ENCODE measurements around the gene TNFRSF9.

The TNFRSF9 gene

DNA sequence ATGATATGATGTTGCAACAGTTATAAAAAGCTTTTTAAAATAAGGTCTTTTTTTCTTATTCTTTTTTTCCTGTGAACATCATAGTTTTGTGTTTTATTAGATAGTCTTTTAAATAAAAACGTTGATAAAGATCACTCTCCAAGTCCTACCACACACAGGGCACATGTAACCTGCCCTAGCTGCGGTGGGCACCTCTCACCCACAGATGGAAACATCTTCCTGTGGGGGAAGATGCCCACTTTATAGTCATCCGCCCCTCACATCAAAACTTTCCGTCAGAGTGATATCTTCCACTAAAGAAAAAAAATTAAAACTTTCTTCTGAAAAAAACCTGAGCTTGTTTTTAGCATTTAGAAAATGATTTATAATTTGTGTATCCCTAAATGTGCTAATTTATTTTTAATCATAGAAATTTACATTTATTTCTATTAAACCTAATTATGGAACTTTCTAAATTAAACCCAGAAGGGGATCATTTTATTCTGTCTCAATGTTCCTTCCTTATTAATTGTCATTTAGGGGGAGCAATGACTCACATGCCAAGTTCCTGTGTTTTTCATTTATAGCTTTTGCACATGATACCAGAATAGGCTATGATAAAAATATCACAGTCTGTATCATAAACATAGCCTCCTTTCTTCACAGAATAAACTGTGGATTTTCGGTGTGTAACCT, 24.7 kb downstream of the TNFRSF9 start:
- no peak for DNase-seq

- DNase-seq: no peak
Measured at GRCh38 chr1:7912743-7913557, 27.7 kb downstream of the TNFRSF9 start.

DNA sequence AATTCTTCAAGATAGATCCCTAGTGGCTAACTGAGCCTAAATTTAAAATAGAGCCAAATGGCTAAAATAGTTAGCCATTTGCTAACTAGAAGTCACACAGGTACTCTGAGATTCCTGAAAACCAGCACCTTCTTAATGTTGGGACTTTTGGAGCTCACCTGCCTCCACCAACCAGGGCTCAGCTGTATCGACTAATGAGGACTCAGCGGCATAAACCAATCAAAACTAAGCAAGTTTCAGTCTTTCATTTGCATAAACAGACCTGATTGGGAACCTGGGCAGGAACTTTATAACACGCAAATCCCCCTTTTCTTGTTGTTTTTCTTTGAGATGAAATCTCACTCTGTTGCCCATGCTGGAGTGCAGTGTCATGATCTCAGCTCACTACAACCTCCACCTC, 28.5 kb downstream of the TNFRSF9 start:
- DNase-seq: no peak

GRCh38 chr1:7905262-7905661, 35.4 kb downstream of the TNFRSF9 start:
- DNase-seq: no peak

DNA sequence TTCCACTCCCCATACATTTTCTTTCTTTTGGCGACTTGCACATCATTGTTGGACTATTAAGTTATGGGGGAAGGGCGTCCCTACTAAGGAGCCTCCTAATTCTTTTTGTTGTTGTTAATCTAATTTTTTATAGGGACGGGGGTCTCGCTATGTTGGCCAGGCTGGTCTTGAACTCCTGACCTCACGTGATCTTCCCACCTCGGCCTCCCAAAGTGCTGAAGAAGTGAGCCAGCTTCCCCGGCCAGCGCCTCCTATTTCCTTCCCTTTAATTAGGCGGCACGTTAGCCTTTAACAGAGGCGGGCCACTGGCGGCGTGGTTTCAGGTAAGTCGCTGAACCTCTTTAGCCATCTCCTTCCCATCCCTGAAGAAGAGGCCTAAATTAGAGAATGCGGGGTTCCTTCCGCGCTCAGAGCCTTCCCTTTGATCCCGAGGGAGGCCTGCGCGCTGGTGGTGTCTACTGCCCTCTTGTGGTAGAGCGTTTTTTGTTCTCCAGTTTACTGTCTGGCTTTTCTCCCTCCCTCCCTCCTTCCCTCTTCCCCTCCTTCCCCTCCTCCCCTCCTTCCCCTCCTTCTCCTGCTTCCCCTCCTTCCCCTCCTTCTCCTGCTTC, 38.1 kb downstream of the TNFRSF9 start:
- peak; percentile 51 for DNase-seq

- no peak for DNase-seq
Measured at GRCh38 chr1:7899741-7900140, 40.9 kb downstream of the TNFRSF9 start.

DNA sequence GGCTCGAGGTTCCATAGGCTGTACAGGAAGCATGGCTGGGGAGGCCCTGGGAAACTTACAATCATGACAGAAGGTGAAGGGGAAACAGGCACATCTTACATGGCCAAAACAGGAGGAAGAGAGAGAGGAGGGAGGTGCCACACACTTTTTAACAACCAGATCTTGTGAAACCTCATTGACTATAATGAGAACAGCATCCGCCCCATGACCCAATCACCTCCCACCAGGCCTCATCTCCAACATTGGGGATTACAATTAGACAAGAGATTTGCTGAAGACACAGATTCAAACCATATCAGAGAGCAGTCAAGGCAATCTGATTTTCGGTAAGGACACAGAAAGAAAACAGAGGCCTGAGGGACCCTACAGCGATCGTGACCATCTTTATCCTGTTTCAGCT, 41.7 kb downstream of the TNFRSF9 start:
- DNase-seq: no peak

GRCh38 chr1:7896994-7897393, 43.6 kb downstream of the TNFRSF9 start:
- DNase-seq: no peak

- no peak for DNase-seq
Measured at GRCh38 chr1:7893529-7894180, 47.0 kb downstream of the TNFRSF9 start.

DNA sequence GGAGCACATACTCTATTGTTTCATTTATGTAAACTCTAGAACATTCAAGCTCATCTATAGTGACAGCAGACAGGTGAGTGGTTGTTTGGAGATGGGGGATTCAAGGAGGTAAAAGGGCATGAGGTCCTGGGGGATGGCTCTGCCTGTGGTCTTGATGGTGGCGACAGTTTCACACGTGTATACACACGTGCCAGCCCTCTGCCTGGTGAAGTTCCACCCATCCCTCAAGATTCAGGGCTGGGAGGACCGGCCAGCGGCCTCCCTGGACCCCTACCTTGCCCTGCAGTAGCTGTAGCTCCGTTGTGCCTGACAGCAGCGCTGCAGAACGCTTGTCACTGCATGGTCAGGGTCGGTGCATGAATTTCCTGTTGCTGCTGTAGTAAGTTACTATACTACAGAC, 48.8 kb downstream of the TNFRSF9 start:
- no peak for DNase-seq

GRCh38 chr1:7890853-7891252, 49.8 kb downstream of the TNFRSF9 start:
- DNase-seq: no peak

DNA sequence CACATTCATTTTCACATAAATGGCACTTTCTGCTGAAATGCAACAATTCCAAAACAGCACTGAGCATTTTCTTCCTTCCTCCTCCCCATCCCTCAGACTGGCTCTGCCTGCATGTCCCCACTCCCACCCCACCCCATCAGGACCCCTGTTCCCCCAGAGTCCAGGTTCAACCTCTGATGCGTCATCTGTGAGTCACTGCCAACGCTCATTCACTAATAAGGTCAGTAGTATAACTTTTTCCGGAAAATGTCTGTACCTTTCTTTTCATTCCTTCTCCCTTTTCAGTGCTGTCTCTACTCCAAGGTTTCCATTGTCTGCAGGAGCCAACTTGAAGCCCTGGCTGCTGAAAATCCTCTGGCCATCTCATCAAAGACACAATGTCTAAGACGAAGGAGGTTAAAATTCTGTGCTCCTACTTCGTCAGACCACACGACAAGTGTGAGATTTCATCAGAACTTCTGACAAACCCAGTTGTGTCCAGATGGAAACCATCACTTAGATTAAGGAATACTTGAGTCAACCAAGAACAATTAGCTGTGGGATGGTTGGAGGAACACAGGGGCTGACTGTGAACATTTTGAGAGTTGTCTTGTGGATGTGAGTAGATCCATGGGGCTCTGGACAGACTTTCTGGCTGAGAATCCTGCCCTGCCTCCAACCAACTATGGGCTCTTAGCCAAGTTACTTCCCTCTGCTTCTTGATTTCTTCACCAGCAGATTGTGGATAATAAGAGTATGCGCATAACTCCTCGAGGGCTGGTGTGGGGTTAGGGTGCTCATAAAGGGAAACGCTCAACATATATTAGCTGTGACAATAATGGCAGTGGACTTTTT, 52.2 kb downstream of the TNFRSF9 start:
- no peak for DNase-seq

DNA sequence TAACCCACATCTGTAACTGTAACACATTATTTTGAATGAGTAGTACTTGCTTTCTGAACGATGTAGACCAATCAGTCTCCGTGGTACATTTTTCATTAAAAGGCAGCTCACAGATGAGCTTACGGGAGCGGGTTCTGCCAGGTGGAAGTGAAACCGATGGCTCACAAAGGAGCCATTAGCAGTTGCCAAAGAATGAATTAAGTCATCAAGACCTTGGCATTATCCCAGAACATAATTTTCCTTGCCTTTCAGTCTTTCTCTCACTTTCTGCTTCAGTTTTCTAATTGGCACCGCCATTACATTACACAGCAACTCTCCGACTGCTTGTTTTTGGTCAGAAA, 54.3 kb downstream of the TNFRSF9 start:
- DNase-seq: no peak

DNA sequence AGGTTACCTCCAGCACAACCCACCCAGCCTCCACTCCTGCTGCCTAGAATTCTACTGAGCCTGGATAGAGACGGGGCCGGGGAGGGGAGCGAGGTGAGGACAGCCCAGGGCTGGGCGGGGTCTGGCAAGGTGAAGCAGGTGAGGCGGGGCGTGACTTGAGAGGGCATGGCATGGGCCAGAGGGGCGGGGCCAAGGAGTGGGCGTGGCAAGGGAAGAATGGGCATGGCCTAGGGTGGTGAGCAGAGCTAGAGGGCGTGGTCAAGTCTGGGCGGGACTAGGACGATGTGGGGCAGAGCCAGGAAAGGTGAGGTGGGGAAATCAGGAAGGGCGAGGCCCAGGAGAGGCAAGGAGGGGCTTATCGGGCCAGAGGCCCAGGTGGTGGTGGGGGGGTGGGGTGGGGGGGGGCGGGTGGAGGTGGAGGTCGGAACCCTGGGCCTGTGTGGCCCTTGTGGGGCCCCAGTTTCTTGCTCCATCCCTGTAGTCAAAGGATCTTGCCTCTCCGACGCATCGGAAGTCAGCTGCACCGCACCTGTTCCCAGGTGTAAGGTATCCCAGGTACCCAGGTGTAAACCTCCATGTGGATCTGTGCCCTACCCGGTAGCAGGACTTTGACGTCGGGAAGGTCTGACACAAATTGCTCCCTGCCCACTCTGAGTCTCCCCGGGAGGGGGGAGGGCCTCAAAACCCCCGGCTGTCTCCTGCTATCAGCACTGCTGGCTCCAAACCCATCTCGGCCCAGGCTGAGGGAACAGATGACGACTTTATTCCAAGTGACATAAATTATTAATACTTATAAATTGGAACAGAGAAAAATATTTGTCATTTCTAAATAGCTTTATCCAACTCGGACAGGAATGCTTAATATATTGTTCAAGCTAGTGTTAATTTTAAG, 54.9 kb downstream of the TNFRSF9 start:
- no peak for DNase-seq

DNA sequence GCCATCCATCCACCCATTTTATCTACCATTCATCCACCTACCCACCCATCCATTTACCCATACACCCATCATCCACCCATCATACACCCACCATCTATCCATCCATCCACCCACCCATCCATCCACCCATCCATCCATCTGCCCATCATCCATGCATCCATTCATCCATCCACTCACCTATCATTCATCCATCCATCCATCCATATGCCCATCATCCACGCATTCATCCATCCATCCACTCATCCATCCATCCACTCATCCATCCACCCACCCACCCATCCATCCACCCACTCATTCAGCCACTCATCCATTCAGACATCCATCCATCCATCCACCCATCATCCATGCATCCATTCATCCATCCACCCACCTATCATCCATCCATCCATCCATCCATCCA, 55.9 kb downstream of the TNFRSF9 start:
- no peak for DNase-seq

DNA sequence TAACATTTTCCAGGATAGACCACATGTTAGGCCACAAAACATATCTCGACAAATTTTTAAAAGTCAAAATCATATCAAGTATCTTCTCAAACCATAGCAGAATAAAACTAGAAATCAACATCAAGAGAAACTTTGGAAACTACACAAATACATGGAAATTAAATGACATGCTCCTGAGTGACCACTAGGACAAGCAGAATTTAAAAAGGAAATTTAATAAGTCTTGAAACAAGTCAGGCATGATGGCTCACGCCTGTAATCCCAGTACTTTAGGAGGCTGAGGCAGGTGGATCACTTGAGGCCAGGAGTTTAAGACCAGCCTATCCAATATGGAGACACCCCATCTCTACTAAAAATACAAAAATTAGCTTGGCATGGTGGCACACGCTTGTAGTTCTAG, 61.4 kb downstream of the TNFRSF9 start:
- DNase-seq: no peak

- DNase-seq: no peak
Measured at GRCh38 chr1:7878027-7878426, 62.6 kb downstream of the TNFRSF9 start.

DNA sequence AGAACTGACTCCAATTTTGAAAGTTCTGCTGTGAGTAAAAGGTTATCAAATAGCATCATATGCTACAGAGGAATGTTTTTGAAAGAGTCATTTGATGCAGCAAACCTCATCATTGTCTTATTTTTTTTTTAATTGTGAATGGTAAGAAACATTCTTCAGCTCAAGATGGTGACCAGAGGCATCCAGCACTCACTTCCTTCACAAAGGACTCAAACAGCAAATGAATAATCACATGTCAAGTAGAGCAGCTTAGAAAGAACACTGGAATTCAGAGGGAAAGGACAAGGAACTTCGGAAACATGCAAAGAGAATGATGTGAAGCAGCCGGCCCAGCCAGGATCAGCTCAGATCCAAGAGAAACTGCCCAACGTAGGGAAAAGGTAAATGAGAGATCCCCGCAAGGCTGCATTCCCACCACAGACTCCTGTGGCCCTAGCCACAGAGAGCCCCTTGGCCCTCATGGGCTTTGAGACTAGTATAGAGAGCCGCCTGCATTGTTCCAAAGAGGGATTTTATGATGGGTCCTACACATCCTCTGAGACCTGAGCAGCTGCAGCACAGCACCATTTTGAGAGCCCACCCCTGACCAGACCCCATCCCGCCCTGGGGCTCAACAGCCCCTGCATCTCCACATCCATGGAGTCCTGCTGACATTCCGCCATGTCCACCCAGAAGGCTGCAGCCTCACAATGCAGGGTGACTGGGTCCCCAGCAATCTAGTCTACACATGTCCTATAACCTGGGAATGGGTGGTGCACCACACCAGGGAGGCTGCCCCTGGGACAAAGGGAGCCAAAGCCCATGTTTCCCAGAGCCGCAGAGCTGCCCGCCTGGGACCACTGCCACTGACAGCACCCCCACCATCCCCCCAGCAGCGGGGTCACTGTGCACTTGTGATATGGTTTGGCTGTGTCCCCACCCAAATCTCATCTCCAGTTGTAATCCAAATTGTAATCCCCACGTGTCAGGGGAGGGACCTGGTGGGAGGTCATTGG, 66.5 kb downstream of the TNFRSF9 start:
- DNase-seq: no peak

DNA sequence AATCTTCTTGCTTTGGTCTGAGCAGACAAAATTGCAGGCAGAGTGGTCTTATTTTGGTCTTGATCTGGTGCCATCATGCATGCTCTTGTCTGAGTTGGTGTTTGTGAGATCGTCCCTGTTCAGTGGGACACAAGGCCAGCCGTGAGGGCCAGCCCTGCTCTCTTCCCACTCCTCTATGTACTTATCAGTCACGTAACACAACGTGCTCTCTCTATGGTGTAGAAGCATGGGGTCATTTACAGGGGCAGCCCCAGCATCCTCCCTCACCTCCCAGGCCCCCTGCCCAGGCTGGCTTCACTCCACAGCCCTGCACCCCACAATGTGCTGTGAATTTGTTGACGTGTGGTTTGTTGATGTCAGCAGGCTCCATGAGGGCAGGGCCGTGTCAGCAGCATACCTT, 69.5 kb downstream of the TNFRSF9 start:
- DNase-seq: no peak

All from effector CD4-positive, alpha-beta T cell (primary cell).